T-helper 2 cell (primary cell): ENCODE measurements around the gene MEIOSIN.
A peak's percentile ranks its signal among the peaks of the same experiment; 100 is the strongest.

Source experiments
- DNase-seq, 5 experiments: peaks; one replicate each; pipeline versions ENCODE4 v3.0.0 to v3.0.0-alpha.2; 2012 to 2022

Gene MEIOSIN

GRCh38 chr19:45766296-45766868 lies 33.1 kb downstream of the MEIOSIN start:
- DNase-seq = no peak

- DNase-seq = no peak
These were observed 33.7 kb downstream of the MEIOSIN start for GRCh38 chr19:45766869-45767346.

GRCh38 chr19:45767410-45767880 lies 34.2 kb downstream of the MEIOSIN start:
- DNase-seq = no peak

GRCh38 chr19:45767881-45768654 lies 34.8 kb downstream of the MEIOSIN start:
- peak in 1 of 5 experiments; percentile 38 for DNase-seq

- peak in 3 of 5 experiments; percentile 10 to 58 (median 36) for DNase-seq
These were observed 35.4 kb downstream of the MEIOSIN start for GRCh38 chr19:45768655-45768983.

GRCh38 chr19:45768984-45769782 lies 35.9 kb downstream of the MEIOSIN start, which contains the start of gene SIX5:
Gene SIX5, minus strand, starts transcription at chr19:45769252. Its CDS starts 408 bp downstream, at chr19:45768844.
- DNase-seq = peak; percentile 88 to 98 (median 92)

GRCh38 chr19:45769821-45770191 lies 36.6 kb downstream of the MEIOSIN start:
- DNase-seq = peak; percentile 30 to 85 (median 61)

- peak; percentile 83 to 98 (median 87) for DNase-seq
These were observed 37.2 kb downstream of the MEIOSIN start for GRCh38 chr19:45770192-45771101.

- DNase-seq = no peak
These were observed 38.2 kb downstream of the MEIOSIN start for GRCh38 chr19:45771311-45771933.

GRCh38 chr19:45772130-45772840 lies 39.0 kb downstream of the MEIOSIN start:
- no peak for DNase-seq

- DNase-seq = no peak
These were observed 39.7 kb downstream of the MEIOSIN start for GRCh38 chr19:45772912-45773311.

GRCh38 chr19:45773384-45773783 lies 40.1 kb downstream of the MEIOSIN start:
- no peak for DNase-seq

GRCh38 chr19:45774765-45775164 lies 41.5 kb downstream of the MEIOSIN start:
- no peak for DNase-seq

- DNase-seq = no peak
These were observed 44.2 kb downstream of the MEIOSIN start for GRCh38 chr19:45777395-45777961.

GRCh38 chr19:45778010-45778661 lies 44.9 kb downstream of the MEIOSIN start:
- no peak for DNase-seq

- DNase-seq = peak; percentile 62 to 86 (median 78)
These were observed 46.2 kb downstream of the MEIOSIN start for GRCh38 chr19:45779231-45780145.

GRCh38 chr19:45780146-45780447 lies 46.9 kb downstream of the MEIOSIN start:
- DNase-seq = no peak

- no peak for DNase-seq
These were observed 47.4 kb downstream of the MEIOSIN start for GRCh38 chr19:45780448-45781213.
